B cell (primary cell): Measurements from ENCODE around the gene ROPN1. TPM values are rescaled to one million over a fixed set of nuclear protein-coding genes. Genes with fewer than 3 reads are reported as not detected.
"Not testable (repeated sequence)": the region's sequence is repeated elsewhere in the genome, so short reads cannot be mapped to it uniquely, and the experiment has no call there.

Source experiments
- ATAC-seq: fragments of 200-7000 bp; cut with Tn5 transposase; one replicate; pipeline ENCODE4 v1.10.0; 2021; ENCODE audit warnings: low read depth, mild to moderate bottlenecking, moderate number of reproducible peaks, moderate library complexity
- CTCF ChIA-PET: fragments of 350-600 bp; sonication (Branson Sonifier 250); formaldehyde crosslinking; loops from one replicate; lab custom pipeline; 2021; ENCODE audit warnings: antibody characterized with exemption, inconsistent platforms; lab: Charles Lee
- POLR2A ChIA-PET: fragments of 350-600 bp; sonication (Branson Sonifier 250); formaldehyde crosslinking; loops from one replicate; lab custom pipeline; 2021; ENCODE audit warnings: antibody characterized with exemption; lab: Charles Lee
- DNase-seq: peaks from one replicate; pipeline ENCODE4 v3.0.0; 2013
- H2AFZ ChIP-seq: 2 replicates; pipeline ENCODE4 v1.6.1; 2012; ENCODE audit warnings: mild to moderate bottlenecking, low read depth, low read length; ENCODE audit not compliant: insufficient read depth, poor library complexity, severe bottlenecking
- H3K27ac ChIP-seq, 2 donors: 1 replicate in 1 of 2; 2 replicates in 1 of 2; pipeline ENCODE4 v1.5.1; 2012 to 2013; ENCODE audit warnings: low read length in 2 of 2, mild to moderate bottlenecking in 2 of 2, moderate library complexity in 1 of 2
- H3K27me3 ChIP-seq, 4 experiments: fragments of 200-600 bp in 1 of 4; sonication (generic) in 1 of 4; replicated peaks in 1 of 4; 1 replicate in 2 of 4; 2 replicates in 2 of 4; pipeline versions ENCODE4 v1.6.1 to v1.7.0; 2013 to 2016; ENCODE audit warnings: low read length in 3 of 4, mild to moderate bottlenecking in 2 of 4, mixed read lengths in 1 of 4, moderate library complexity in 1 of 4; ENCODE audit not compliant: insufficient read depth in 4 of 4, control insufficient read depth in 3 of 4; ENCODE audit errors: control extremely low read depth in 1 of 4
- H3K36me3 ChIP-seq, 2 experiments: replicated peaks in 1 of 2; 1 replicate in 1 of 2; 2 replicates in 1 of 2; pipeline versions ENCODE4 v1.6.1 to v1.7.1; 2013; ENCODE audit warnings: low read length in 1 of 2; ENCODE audit not compliant: insufficient read depth in 2 of 2, control insufficient read depth in 1 of 2; ENCODE audit errors: control extremely low read depth in 1 of 2, extremely low read depth in 1 of 2
- H3K4me1 ChIP-seq, 2 donors: fragments of 200-600 bp in 1 of 2; sonication (generic) in 1 of 2; 1 replicate in 1 of 2; 2 replicates in 1 of 2; pipeline versions ENCODE4 v1.5.1 to v1.6.1; 2013 to 2017; ENCODE audit warnings: low read length in 2 of 2; ENCODE audit not compliant: control insufficient read depth in 2 of 2, insufficient read depth in 2 of 2
- H3K4me2 ChIP-seq: replicated peaks from 2 replicates; pipeline ENCODE3; 2012; ENCODE audit warnings: mild to moderate bottlenecking, low read depth, low read length; ENCODE audit not compliant: poor library complexity, severe bottlenecking
- H3K4me3 ChIP-seq, 5 experiments: fragments of 200-600 bp in 1 of 5; sonication (generic) in 1 of 5; 1 replicate in 3 of 5; 2 replicates in 2 of 5; pipeline versions ENCODE4 v1.5.1 to v1.7.0; 2011 to 2016; ENCODE audit warnings: low read length in 4 of 5, mild to moderate bottlenecking in 4 of 5, low read depth in 2 of 5, control low read depth in 1 of 5, moderate library complexity in 1 of 5; ENCODE audit not compliant: insufficient read depth in 1 of 5; ENCODE audit errors: control extremely low read depth in 1 of 5, extremely low read depth in 1 of 5
- H3K79me2 ChIP-seq: fragments of 200-600 bp; sonication (generic); one replicate; pipeline ENCODE4 v1.6.0; 2016; ENCODE audit warnings: low read length; ENCODE audit not compliant: control insufficient read depth, insufficient read depth
- H3K9ac ChIP-seq: fragments of 200-600 bp; sonication (generic); 2 replicates; pipeline ENCODE4 v1.6.1; 2017; ENCODE audit warnings: mild to moderate bottlenecking, low read length, moderate library complexity
- H3K9me3 ChIP-seq, 3 donors: one replicate each; pipeline versions ENCODE4 v1.6.1 to v1.7.1; 2013; ENCODE audit warnings: low read length in 2 of 3; ENCODE audit not compliant: control insufficient read depth in 2 of 3, insufficient read depth in 1 of 3; ENCODE audit errors: control extremely low read depth in 1 of 3
- H4K20me1 ChIP-seq: 2 replicates; pipeline ENCODE4 v1.6.0; 2012; ENCODE audit warnings: mild to moderate bottlenecking, low read length; ENCODE audit not compliant: insufficient read depth, control insufficient read depth, poor library complexity, severe bottlenecking
- H3K27ac Mint-ChIP-seq: one replicate; pipeline ENCODE4 v1.8.0; 2021; ENCODE audit warnings: mixed read lengths
- H3K27me3 Mint-ChIP-seq: one replicate; pipeline ENCODE4 v1.8.0; 2021; ENCODE audit warnings: mixed read lengths
- H3K4me1 Mint-ChIP-seq: one replicate; pipeline ENCODE4 v1.8.0; 2021; ENCODE audit warnings: mixed read lengths
- H3K4me3 Mint-ChIP-seq: one replicate; pipeline ENCODE4 v1.8.0; 2021; ENCODE audit warnings: mixed read lengths
- H3K9me3 Mint-ChIP-seq: one replicate; pipeline ENCODE4 v1.8.0; 2022; ENCODE audit warnings: mixed read lengths; ENCODE audit not compliant: insufficient read depth
- CTCF ChIP-seq: fragments of 200-600 bp; IDR thresholded peaks from one replicate; pipeline ENCODE4 v1.8.0; 2022; ENCODE audit warnings: antibody characterized with exemption, mild to moderate bottlenecking
- EZH2 ChIP-seq: IDR thresholded peaks from 2 replicates; pipeline ENCODE4 v1.6.1; 2012; ENCODE audit warnings: borderline replicate concordance, low read depth, mild to moderate bottlenecking, moderate library complexity, low read length; ENCODE audit not compliant: insufficient read depth, poor library complexity, severe bottlenecking
- WGBS: methylation state at CpG from one replicate; pipeline ENCODE4 v1.1.5; 2013; ENCODE audit warnings: missing lambda C conversion rate; ENCODE audit not compliant: insufficient coverage; 5-methylcytosine and 5-hydroxymethylcytosine counted together
- intact Hi-C: fragments of 100-400 bp; cut with micrococcal nuclease; formaldehyde crosslinking; loops from one replicate; pipeline ENCODE4 v1.10.0; 2022
- polyA plus RNA-seq: library from polyadenylated mRNA; depleted of rRNA; stranded (reverse); fragments of >200 nt; gene quantifications from 2 replicates; pipeline ENCODE4 v1.2.3, GENCODE V29; 2012
- total RNA-seq, 2 donors: library from RNA; stranded (reverse); fragments of 120-200 nt in 1 of 2; gene quantifications; 1 replicate in 1 of 2; 2 replicates in 1 of 2; pipeline versions ENCODE4 v1.2.3 to v1.2.4, GENCODE V29; 2013 to 2022

Gene ROPN1
- total and polyA plus RNA-seq, 2 donors (not counting 1 experiment from before 2014, with no cell fraction given) = not detected

GRCh38 chr3:124014366-124014942, 22.5 kb upstream of the ROPN1 start:
- Histone ChIP-seq H3K9ac (no peak overlapping the region), H3K4me1 (no peaks in the 10 kb centered on the region), H4K20me1 (no peaks in the 10 kb centered on the region), H3K4me2 (no peak overlapping the region), H2AFZ (no peak overlapping the region), H3K9me3 (peaks cover 0 to 1% (median 0%) of the 10 kb centered on the region in 3 donors), H3K27me3 (peaks cover 0 to 3% (median 0%) of the 10 kb centered on the region in 4 experiments), H3K4me3 (no peak overlapping the region), H3K27ac (no peak overlapping the region), H3K79me2 (no peaks in the 10 kb centered on the region), H3K36me3 (no peaks in the 10 kb centered on the region)
- H3K4me3 Mint-ChIP-seq = no peak overlapping the region
- POLR2A ChIA-PET = no interaction called here
- H3K4me1 Mint-ChIP-seq = no peaks in the 10 kb centered on the region
- no CpG with 5 or more reads among the region's 3 CpGs for WGBS
- ATAC-seq = no peak
- intact Hi-C loops = no loop called here
- no peak for DNase-seq
- CTCF ChIA-PET = no interaction called here
- H3K9me3 Mint-ChIP-seq = no peaks in the 10 kb centered on the region
- H3K27ac Mint-ChIP-seq = no peak overlapping the region
- TF ChIP-seq EZH2 (no peak), CTCF (no peak)
- peaks cover 33% of the 10 kb centered on the region for H3K27me3 Mint-ChIP-seq

DNA sequence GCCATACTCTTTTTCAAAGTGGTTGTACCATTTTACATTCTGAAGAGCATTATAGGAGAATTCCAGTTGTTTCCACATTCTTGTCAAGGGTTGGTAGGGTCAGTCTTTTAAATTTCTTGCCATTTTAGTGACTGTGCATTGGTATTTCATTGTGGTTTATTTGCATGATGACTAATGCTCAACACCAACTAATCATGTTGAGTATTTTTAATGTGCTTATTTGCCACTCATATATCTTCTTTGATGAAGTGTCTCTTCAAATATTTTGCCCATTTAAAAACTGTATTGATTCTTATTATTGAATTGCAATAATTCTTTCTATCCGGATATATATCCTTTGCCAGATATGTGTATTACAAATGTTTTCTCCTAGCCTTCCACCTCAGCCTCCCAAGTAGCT, 16.4 kb upstream of the ROPN1 start:
- H3K4me1 ChIP-seq, H3K4me1 Mint-ChIP-seq, H3K79me2 ChIP-seq, ATAC-seq, H3K27me3 ChIP-seq, H3K4me3 ChIP-seq, H3K4me2 ChIP-seq, H3K9me3 Mint-ChIP-seq, H3K27ac Mint-ChIP-seq, intact Hi-C loops, CTCF ChIA-PET, H3K4me3 Mint-ChIP-seq, H3K27ac ChIP-seq, H4K20me1 ChIP-seq, H3K36me3 ChIP-seq, H3K9me3 ChIP-seq, DNase-seq, H3K9ac ChIP-seq, H2AFZ ChIP-seq: not testable (repeated sequence)
- POLR2A ChIA-PET = interaction anchor here (0.7 kb wide), 1 partner anchor 39 kb away, joined by 5 read pairs; no protein-coding TSS in a partner anchor
- WGBS = no CpG with 5 or more reads among the region's 1 CpG
- peaks cover 36% of the 10 kb centered on the region for H3K27me3 Mint-ChIP-seq
